Activated CD4-positive, alpha-beta T cell treated with anti-CD3 and anti-CD28 coated beads for 24 hours (primary cell): ENCODE measurements around the gene PPM1M.
"Not testable (repeated sequence)": the region's sequence is repeated elsewhere in the genome, so short reads cannot be mapped to it uniquely, and the experiment has no call there.

Source experiments
- DNase-seq, 2 donors: peaks; one replicate each; pipeline ENCODE4 v3.0.0-alpha.2; 2020; ENCODE audit warnings: low read depth in 2 of 2

PPM1M gene

GRCh38 chr3:52277071-52277964, 31.8 kb downstream of the PPM1M start:
- DNase-seq: peak; percentile 53 to 75

GRCh38 chr3:52277972-52278509, 32.5 kb downstream of the PPM1M start:
- DNase-seq: peak; percentile 44 to 46

GRCh38 chr3:52278510-52279069, 33.0 kb downstream of the PPM1M start, which contains the start of gene WDR82:
TSS of gene WDR82 (minus strand) at chr3:52278649. CDS start at chr3:52278361, 288 bp downstream.
- DNase-seq: peak; percentile 98 to 99

- DNase-seq: no peak
Measured at GRCh38 chr3:52279596-52279995, 34.0 kb downstream of the PPM1M start.

GRCh38 chr3:52280050-52280461, 34.5 kb downstream of the PPM1M start:
- no peak for DNase-seq

GRCh38 chr3:52281981-52282801, 36.6 kb downstream of the PPM1M start:
- no peak for DNase-seq

GRCh38 chr3:52283306-52283705, 37.7 kb downstream of the PPM1M start:
- DNase-seq: no peak

GRCh38 chr3:52284051-52284450, 38.5 kb downstream of the PPM1M start:
- DNase-seq: not testable (repeated sequence)

- no peak for DNase-seq
Measured at GRCh38 chr3:52286777-52287110, 41.2 kb downstream of the PPM1M start.

GRCh38 chr3:52288674-52289073, 43.1 kb downstream of the PPM1M start:
- DNase-seq: no peak

GRCh38 chr3:52289338-52289746, 43.8 kb downstream of the PPM1M start:
- DNase-seq: no peak

- DNase-seq: no peak
Measured at GRCh38 chr3:52289747-52290595, 44.4 kb downstream of the PPM1M start.

GRCh38 chr3:52290596-52291507, 45.3 kb downstream of the PPM1M start:
- DNase-seq: no peak

- DNase-seq: peak in 1 of 2 donors; percentile 18
Measured at GRCh38 chr3:52291508-52292181, 46.1 kb downstream of the PPM1M start.

GRCh38 chr3:52292247-52293065, 46.9 kb downstream of the PPM1M start:
- no peak for DNase-seq

- no peak for DNase-seq
Measured at GRCh38 chr3:52293491-52294319, 48.1 kb downstream of the PPM1M start.

- DNase-seq: no peak
Measured at GRCh38 chr3:52294320-52295150, 49.0 kb downstream of the PPM1M start.
